CD4-positive, alpha-beta memory T cell (primary cell): ENCODE data around the gene GEMIN4. TPM values are rescaled to one million over a fixed set of nuclear protein-coding genes. Genes with fewer than 3 reads are reported as not detected.

Source experiments
- CTCF ChIA-PET: fragments of 350-600 bp; sonication (Branson Sonifier 250); formaldehyde crosslinking; loops from one replicate; lab custom pipeline; 2021; ENCODE audit warnings: inconsistent platforms; ENCODE audit not compliant: partially characterized antibody; lab: Charles Lee
- POLR2A ChIA-PET: fragments of 350-600 bp; sonication (Branson Sonifier 250); formaldehyde crosslinking; loops from one replicate; lab custom pipeline; 2021; ENCODE audit not compliant: partially characterized antibody; lab: Charles Lee
- DNase-seq, 5 donors: peaks; one replicate each; pipeline versions ENCODE4 v3.0.0 to v3.0.0-alpha.2; 2020 to 2022; ENCODE audit warnings: mixed read lengths in 1 of 5
- H3K27ac ChIP-seq: one replicate; pipeline ENCODE4 v1.7.0; 2013; ENCODE audit warnings: low read depth, low read length
- H3K27me3 ChIP-seq: 2 replicates; pipeline ENCODE4 v1.7.0; 2013; ENCODE audit warnings: mild to moderate bottlenecking, low read length, moderate library complexity; ENCODE audit not compliant: insufficient read depth
- H3K36me3 ChIP-seq: 2 replicates; pipeline ENCODE4 v1.7.0; 2013; ENCODE audit warnings: mild to moderate bottlenecking, low read length, moderate library complexity; ENCODE audit not compliant: insufficient read depth
- H3K4me1 ChIP-seq: 2 replicates; pipeline ENCODE4 v1.7.0; 2013; ENCODE audit warnings: mild to moderate bottlenecking, low read length, moderate library complexity; ENCODE audit not compliant: insufficient read depth
- H3K4me3 ChIP-seq, 2 donors: one replicate each; pipeline ENCODE4 v1.7.0; 2013; ENCODE audit warnings: low read length in 2 of 2, mild to moderate bottlenecking in 1 of 2
- H3K9me3 ChIP-seq, 2 donors: one replicate each; pipeline ENCODE4 v1.7.0; 2013; ENCODE audit warnings: low read length in 2 of 2, control low read depth in 1 of 2; ENCODE audit not compliant: control insufficient read depth in 1 of 2
- H3K27ac Mint-ChIP-seq, 7 donors: one replicate each; pipeline ENCODE4 v1.8.0; 2020 to 2021; ENCODE audit warnings: mixed read lengths in 7 of 7, mild to moderate bottlenecking in 6 of 7, inconsistent platforms in 3 of 7, moderate library complexity in 3 of 7
- H3K27me3 Mint-ChIP-seq, 2 donors: one replicate each; pipeline ENCODE4 v1.8.0; 2020 to 2021; ENCODE audit warnings: mixed read lengths in 2 of 2
- H3K36me3 Mint-ChIP-seq, 2 donors: one replicate each; pipeline ENCODE4 v1.8.0; 2020 to 2021; ENCODE audit warnings: mixed read lengths in 2 of 2, inconsistent platforms in 1 of 2, mild to moderate bottlenecking in 1 of 2
- H3K4me1 Mint-ChIP-seq, 4 donors: one replicate each; pipeline ENCODE4 v1.8.0; 2020 to 2021; ENCODE audit warnings: mixed read lengths in 4 of 4, mild to moderate bottlenecking in 1 of 4
- H3K4me3 Mint-ChIP-seq, 8 donors: one replicate each; pipeline ENCODE4 v1.8.0; 2020 to 2021; ENCODE audit warnings: mixed read lengths in 8 of 8, mild to moderate bottlenecking in 7 of 8, moderate library complexity in 6 of 8, inconsistent platforms in 3 of 8
- H3K9me3 Mint-ChIP-seq, 8 donors: one replicate each; pipeline ENCODE4 v1.8.0; 2020 to 2021; ENCODE audit warnings: mixed read lengths in 8 of 8, mild to moderate bottlenecking in 5 of 8, inconsistent platforms in 3 of 8, moderate library complexity in 1 of 8
- intact Hi-C: fragments of 100-400 bp; cut with micrococcal nuclease; formaldehyde crosslinking; loops from one replicate; pipeline ENCODE4 v1.15.1; 2023
- polyA plus RNA-seq, 2 donors: library from polyadenylated mRNA; unstranded; fragments of 300-500 nt; fragmentation: Illumina TruSeq; gene quantifications; one replicate each; pipeline ENCODE4 v1.2.3, GENCODE V29; 2021
- total RNA-seq, 2 experiments: library from RNA; stranded (reverse); gene quantifications; one replicate each; pipeline ENCODE4 v1.2.3, GENCODE V29; 2021

Gene GEMIN4
- 10 to 100 TPM; 24.4 to 24.7 TPM for total RNA-seq
- polyA plus RNA-seq, result 10 to 100 TPM; 20.6 to 23.4 TPM

GRCh38 chr17:752002-752619 lies at the start of gene GEMIN4:
GEMIN4 (minus strand) TSS chr17:752264; CDS start chr17:752142, 122 bp downstream.
- H3K36me3 Mint-ChIP-seq, result peaks cover 6 to 31% of the 10 kb centered on the region in 2 donors
- H3K27me3 ChIP-seq, result no peaks in the 10 kb centered on the region
- H3K4me3 ChIP-seq, result peak within 1 kb of the TSS; percentile 73 to 81
- H3K4me3 Mint-ChIP-seq, result peak within 1 kb of the TSS; percentile 92 to 97 (median 94)
- H3K36me3 ChIP-seq, result peaks cover 9% of the 10 kb centered on the region
- intact Hi-C loops, result loop anchor here (1.0 to 2.0 kb wide), 5 partner anchors 19 to 340 kb away; partner anchors contain the start of genes GLOD4, MRM3, TLCD3A and VPS53
- H3K27ac Mint-ChIP-seq, result peak within 1 kb of the TSS; percentile 86 to 97 (median 95)
- H3K4me1 ChIP-seq, result peaks cover 27% of the 10 kb centered on the region
- POLR2A ChIA-PET, result interaction anchor here (0.5 to 4.5 kb wide), 13 partner anchors 10 to 336 kb away, joined by 3 to 37 read pairs (median 3); partner anchors contain the start of genes GLOD4, MRM3, TIMM22 and VPS53
- no peaks in the 10 kb centered on the region for H3K9me3 Mint-ChIP-seq
- peak within 1 kb of the TSS; percentile 69 for H3K27ac ChIP-seq
- DNase-seq, result peak; percentile 93 to 99 (median 96)
- H3K4me1 Mint-ChIP-seq, result peaks cover 24 to 46% (median 33%) of the 10 kb centered on the region in 4 donors
- no peaks in the 10 kb centered on the region for H3K9me3 ChIP-seq
- H3K27me3 Mint-ChIP-seq, result no peaks in the 10 kb centered on the region
- CTCF ChIA-PET, result interaction anchor here (1.0 to 1.9 kb wide), 9 partner anchors 8 to 341 kb away, joined by 3 to 8 read pairs (median 5); partner anchors contain the start of genes GLOD4 and TIMM22

- H3K36me3 Mint-ChIP-seq, result no peaks in the 10 kb centered on the region
- DNase-seq, result no peak
- Histone ChIP-seq H3K4me3 (no peak overlapping the region), H3K9me3 (no peaks in the 10 kb centered on the region), H3K27me3 (no peaks in the 10 kb centered on the region), H3K27ac (no peak overlapping the region), H3K4me1 (no peaks in the 10 kb centered on the region), H3K36me3 (no peaks in the 10 kb centered on the region)
- ChIA-PET POLR2A (no interaction called here), CTCF (interaction anchor here (1.6 kb wide), 1 partner anchor 179 kb away, joined by 4 read pairs; no protein-coding TSS in a partner anchor)
- no peak overlapping the region for H3K27ac Mint-ChIP-seq
- H3K9me3 Mint-ChIP-seq, result no peaks in the 10 kb centered on the region
- no peak overlapping the region for H3K4me3 Mint-ChIP-seq
- no peaks in the 10 kb centered on the region for H3K4me1 Mint-ChIP-seq
- peaks cover 1 to 2% of the 10 kb centered on the region in 2 donors for H3K27me3 Mint-ChIP-seq
- intact Hi-C loops, result no loop called here
Observed at GRCh38 chr17:801660-802059, 49.6 kb upstream of the GEMIN4 start.

- no peak for DNase-seq
- H3K36me3 Mint-ChIP-seq, result no peaks in the 10 kb centered on the region
- no peak overlapping the region for H3K27ac Mint-ChIP-seq
- intact Hi-C loops, result no loop called here
- no peak overlapping the region for H3K4me3 Mint-ChIP-seq
- no peaks in the 10 kb centered on the region for H3K36me3 ChIP-seq
- H3K27ac ChIP-seq, result no peak overlapping the region
- peaks cover 0 to 1% of the 10 kb centered on the region in 2 donors for H3K27me3 Mint-ChIP-seq
- H3K9me3 Mint-ChIP-seq, result no peaks in the 10 kb centered on the region
- no peaks in the 10 kb centered on the region for H3K9me3 ChIP-seq
- H3K27me3 ChIP-seq, result no peaks in the 10 kb centered on the region
- ChIA-PET POLR2A (no interaction called here), CTCF (interaction anchor here (1.6 kb wide), 1 partner anchor 180 kb away, joined by 4 read pairs; no protein-coding TSS in a partner anchor)
- no peak overlapping the region for H3K4me3 ChIP-seq
- no peaks in the 10 kb centered on the region for H3K4me1 ChIP-seq
- H3K4me1 Mint-ChIP-seq, result no peaks in the 10 kb centered on the region
Observed at GRCh38 chr17:800446-801242, 48.6 kb upstream of the GEMIN4 start.

- no peaks in the 10 kb centered on the region for H3K36me3 Mint-ChIP-seq
- CTCF ChIA-PET, result no interaction called here
- H3K4me3 ChIP-seq, result no peak overlapping the region
- H3K4me3 Mint-ChIP-seq, result no peak overlapping the region
- H3K27ac Mint-ChIP-seq, result no peak overlapping the region
- no peaks in the 10 kb centered on the region for H3K27me3 ChIP-seq
- H3K9me3 ChIP-seq, result no peaks in the 10 kb centered on the region
- peaks cover 0 to 6% (median 6%) of the 10 kb centered on the region in 4 donors for H3K4me1 Mint-ChIP-seq
- H3K36me3 ChIP-seq, result no peaks in the 10 kb centered on the region
- H3K27ac ChIP-seq, result no peak overlapping the region
- no peak for DNase-seq
- POLR2A ChIA-PET, result no interaction called here
- H3K4me1 ChIP-seq, result peaks cover 5% of the 10 kb centered on the region
- no peaks in the 10 kb centered on the region for H3K9me3 Mint-ChIP-seq
- intact Hi-C loops, result no loop called here
- H3K27me3 Mint-ChIP-seq, result peaks cover 0 to 1% of the 10 kb centered on the region in 2 donors
Observed at GRCh38 chr17:799261-799660, 47.2 kb upstream of the GEMIN4 start.

GRCh38 chr17:798246-798645 lies 46.2 kb upstream of the GEMIN4 start:
- POLR2A ChIA-PET, result no interaction called here
- Histone ChIP-seq H3K9me3 (no peaks in the 10 kb centered on the region), H3K36me3 (no peaks in the 10 kb centered on the region), H3K4me3 (no peak overlapping the region), H3K4me1 (peaks cover 5% of the 10 kb centered on the region), H3K27me3 (no peaks in the 10 kb centered on the region), H3K27ac (no peak overlapping the region)
- intact Hi-C loops, result no loop called here
- no peaks in the 10 kb centered on the region for H3K9me3 Mint-ChIP-seq
- peaks cover 0 to under 1% of the 10 kb centered on the region in 2 donors for H3K27me3 Mint-ChIP-seq
- H3K27ac Mint-ChIP-seq, result no peak overlapping the region
- no peak overlapping the region for H3K4me3 Mint-ChIP-seq
- H3K36me3 Mint-ChIP-seq, result peaks cover 1 to 4% of the 10 kb centered on the region in 2 donors
- no peak for DNase-seq
- H3K4me1 Mint-ChIP-seq, result peaks cover 0 to 6% (median 6%) of the 10 kb centered on the region in 4 donors
- CTCF ChIA-PET, result interaction anchor here (1.0 kb wide), 1 partner anchor 183 kb away, joined by 3 read pairs; no protein-coding TSS in a partner anchor

- H3K36me3 ChIP-seq, result peaks cover 4% of the 10 kb centered on the region
- H3K27me3 ChIP-seq, result no peaks in the 10 kb centered on the region
- no peak overlapping the region for H3K27ac ChIP-seq
- Mint-ChIP-seq H3K27me3 (no peaks in the 10 kb centered on the region), H3K9me3 (no peaks in the 10 kb centered on the region), H3K36me3 (peaks cover 7 to 9% of the 10 kb centered on the region in 2 donors), H3K27ac (no peak overlapping the region), H3K4me1 (peaks cover 0 to 6% (median 6%) of the 10 kb centered on the region in 4 donors), H3K4me3 (no peak overlapping the region)
- ChIA-PET CTCF (interaction anchor here (1.0 to 1.4 kb wide), 3 partner anchors 81 to 184 kb away, joined by 3 read pairs; no protein-coding TSS in a partner anchor), POLR2A (no interaction called here)
- intact Hi-C loops, result no loop called here
- DNase-seq, result no peak
- H3K9me3 ChIP-seq, result no peaks in the 10 kb centered on the region
- no peak overlapping the region for H3K4me3 ChIP-seq
- peaks cover 5% of the 10 kb centered on the region for H3K4me1 ChIP-seq
Observed at GRCh38 chr17:797236-797840, 45.3 kb upstream of the GEMIN4 start.
